ENCODE results near the gene TUBAL3. TPM values are rescaled to one million over a fixed set of nuclear protein-coding genes. Genes with fewer than 3 reads are reported as not detected.

TUBAL3 gene
- total and polyA plus RNA-seq, 4 donors, result 0.75 TPM; not detected in 3

DNA sequence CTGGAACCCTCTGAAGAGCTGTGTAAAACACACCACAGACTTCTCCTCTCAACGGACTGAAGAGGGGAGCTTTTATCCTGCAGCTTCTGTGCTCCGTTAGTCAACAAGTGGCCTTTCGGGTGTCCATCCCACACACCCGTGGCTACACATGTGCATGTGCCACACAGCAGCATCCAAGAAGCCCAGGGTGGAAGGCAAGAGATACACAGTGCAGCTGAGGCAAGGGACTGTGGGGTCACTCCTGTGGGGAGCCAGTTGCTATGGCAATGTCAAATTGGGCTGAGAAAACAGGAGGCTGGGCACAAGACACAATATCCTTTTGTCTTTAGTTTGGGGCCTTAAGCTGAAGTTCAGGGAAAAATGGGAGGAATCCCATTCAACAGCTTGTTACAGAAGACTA, 36.5 kb upstream of the TUBAL3 start:
- H3K27me3 ChIP-seq (ENCODE audit: control insufficient read depth in 4 of 4, insufficient read depth in 4 of 4, low read length in 3 of 4), result no peaks in the 10 kb centered on the region
- WGBS, result 90% methylated on average over 4 of the region's 4 CpGs
- DNase-seq (ENCODE audit: low spot score), result no peak
- peaks cover 0 to 8% (median 3%) of the 10 kb centered on the region in 4 donors for H3K4me1 ChIP-seq (ENCODE audit: control insufficient read depth in 4 of 4, insufficient read depth in 4 of 4, low read length in 3 of 4)
- no peak overlapping the region for H3K4me3 ChIP-seq (ENCODE audit: low read depth in 1 of 3, low read length in 3 of 3)
- H3K36me3 ChIP-seq (ENCODE audit: control insufficient read depth in 4 of 4, insufficient read depth in 3 of 4, low read depth in 1 of 4, low read length in 3 of 4), result no peaks in the 10 kb centered on the region
- TF ChIP-seq RXRA (IDR thresholded peaks at IDR 0.05), result no peak
- no peak for TF ChIP-seq TAF1 (conservative IDR thresholded peaks at IDR 0.05)
- TF ChIP-seq, protein P1, sequence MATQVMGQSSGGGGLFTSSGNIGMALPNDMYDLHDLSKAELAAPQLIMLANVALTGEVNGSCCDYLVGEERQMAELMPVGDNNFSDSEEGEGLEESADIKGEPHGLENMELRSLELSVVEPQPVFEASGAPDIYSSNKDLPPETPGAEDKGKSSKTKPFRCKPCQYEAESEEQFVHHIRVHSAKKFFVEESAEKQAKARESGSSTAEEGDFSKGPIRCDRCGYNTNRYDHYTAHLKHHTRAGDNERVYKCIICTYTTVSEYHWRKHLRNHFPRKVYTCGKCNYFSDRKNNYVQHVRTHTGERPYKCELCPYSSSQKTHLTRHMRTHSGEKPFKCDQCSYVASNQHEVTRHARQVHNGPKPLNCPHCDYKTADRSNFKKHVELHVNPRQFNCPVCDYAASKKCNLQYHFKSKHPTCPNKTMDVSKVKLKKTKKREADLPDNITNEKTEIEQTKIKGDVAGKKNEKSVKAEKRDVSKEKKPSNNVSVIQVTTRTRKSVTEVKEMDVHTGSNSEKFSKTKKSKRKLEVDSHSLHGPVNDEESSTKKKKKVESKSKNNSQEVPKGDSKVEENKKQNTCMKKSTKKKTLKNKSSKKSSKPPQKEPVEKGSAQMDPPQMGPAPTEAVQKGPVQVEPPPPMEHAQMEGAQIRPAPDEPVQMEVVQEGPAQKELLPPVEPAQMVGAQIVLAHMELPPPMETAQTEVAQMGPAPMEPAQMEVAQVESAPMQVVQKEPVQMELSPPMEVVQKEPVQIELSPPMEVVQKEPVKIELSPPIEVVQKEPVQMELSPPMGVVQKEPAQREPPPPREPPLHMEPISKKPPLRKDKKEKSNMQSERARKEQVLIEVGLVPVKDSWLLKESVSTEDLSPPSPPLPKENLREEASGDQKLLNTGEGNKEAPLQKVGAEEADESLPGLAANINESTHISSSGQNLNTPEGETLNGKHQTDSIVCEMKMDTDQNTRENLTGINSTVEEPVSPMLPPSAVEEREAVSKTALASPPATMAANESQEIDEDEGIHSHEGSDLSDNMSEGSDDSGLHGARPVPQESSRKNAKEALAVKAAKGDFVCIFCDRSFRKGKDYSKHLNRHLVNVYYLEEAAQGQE (IDR thresholded peaks at IDR 0.05), result no peak
- TF ChIP-seq YY1 (IDR thresholded peaks at IDR 0.05), result no peak
- no peak for TF ChIP-seq GABPA (IDR thresholded peaks at IDR 0.05 in 1 of 2, conservative IDR thresholded peaks at IDR 0.05 in 1 of 2)
- no peak for TF ChIP-seq FOXA1 (IDR thresholded peaks at IDR 0.05)
- TF ChIP-seq SP1 (IDR thresholded peaks at IDR 0.05), result no peak
- TF ChIP-seq, protein P2, sequence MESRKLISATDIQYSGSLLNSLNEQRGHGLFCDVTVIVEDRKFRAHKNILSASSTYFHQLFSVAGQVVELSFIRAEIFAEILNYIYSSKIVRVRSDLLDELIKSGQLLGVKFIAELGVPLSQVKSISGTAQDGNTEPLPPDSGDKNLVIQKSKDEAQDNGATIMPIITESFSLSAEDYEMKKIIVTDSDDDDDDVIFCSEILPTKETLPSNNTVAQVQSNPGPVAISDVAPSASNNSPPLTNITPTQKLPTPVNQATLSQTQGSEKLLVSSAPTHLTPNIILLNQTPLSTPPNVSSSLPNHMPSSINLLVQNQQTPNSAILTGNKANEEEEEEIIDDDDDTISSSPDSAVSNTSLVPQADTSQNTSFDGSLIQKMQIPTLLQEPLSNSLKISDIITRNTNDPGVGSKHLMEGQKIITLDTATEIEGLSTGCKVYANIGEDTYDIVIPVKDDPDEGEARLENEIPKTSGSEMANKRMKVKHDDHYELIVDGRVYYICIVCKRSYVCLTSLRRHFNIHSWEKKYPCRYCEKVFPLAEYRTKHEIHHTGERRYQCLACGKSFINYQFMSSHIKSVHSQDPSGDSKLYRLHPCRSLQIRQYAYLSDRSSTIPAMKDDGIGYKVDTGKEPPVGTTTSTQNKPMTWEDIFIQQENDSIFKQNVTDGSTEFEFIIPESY (IDR thresholded peaks at IDR 0.05), result no peak
- TF ChIP-seq, protein P3, sequence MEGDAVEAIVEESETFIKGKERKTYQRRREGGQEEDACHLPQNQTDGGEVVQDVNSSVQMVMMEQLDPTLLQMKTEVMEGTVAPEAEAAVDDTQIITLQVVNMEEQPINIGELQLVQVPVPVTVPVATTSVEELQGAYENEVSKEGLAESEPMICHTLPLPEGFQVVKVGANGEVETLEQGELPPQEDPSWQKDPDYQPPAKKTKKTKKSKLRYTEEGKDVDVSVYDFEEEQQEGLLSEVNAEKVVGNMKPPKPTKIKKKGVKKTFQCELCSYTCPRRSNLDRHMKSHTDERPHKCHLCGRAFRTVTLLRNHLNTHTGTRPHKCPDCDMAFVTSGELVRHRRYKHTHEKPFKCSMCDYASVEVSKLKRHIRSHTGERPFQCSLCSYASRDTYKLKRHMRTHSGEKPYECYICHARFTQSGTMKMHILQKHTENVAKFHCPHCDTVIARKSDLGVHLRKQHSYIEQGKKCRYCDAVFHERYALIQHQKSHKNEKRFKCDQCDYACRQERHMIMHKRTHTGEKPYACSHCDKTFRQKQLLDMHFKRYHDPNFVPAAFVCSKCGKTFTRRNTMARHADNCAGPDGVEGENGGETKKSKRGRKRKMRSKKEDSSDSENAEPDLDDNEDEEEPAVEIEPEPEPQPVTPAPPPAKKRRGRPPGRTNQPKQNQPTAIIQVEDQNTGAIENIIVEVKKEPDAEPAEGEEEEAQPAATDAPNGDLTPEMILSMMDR (IDR thresholded peaks at IDR 0.05; ENCODE audit: low read depth, low read length, missing input control), result no peak
- no peak for TF ChIP-seq NR2F2 (IDR thresholded peaks at IDR 0.05)
- TF ChIP-seq, protein P4, sequence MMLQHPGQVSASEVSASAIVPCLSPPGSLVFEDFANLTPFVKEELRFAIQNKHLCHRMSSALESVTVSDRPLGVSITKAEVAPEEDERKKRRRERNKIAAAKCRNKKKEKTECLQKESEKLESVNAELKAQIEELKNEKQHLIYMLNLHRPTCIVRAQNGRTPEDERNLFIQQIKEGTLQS (IDR thresholded peaks at IDR 0.05), result no peak
- no peak for TF ChIP-seq JUND (IDR thresholded peaks at IDR 0.05)
- no peak for TF ChIP-seq RAD21 (IDR thresholded peaks at IDR 0.05)
- no peak overlapping the region for H3K27ac ChIP-seq (ENCODE audit: low read depth in 1 of 2, low read length in 2 of 2)
- no peak overlapping the region for H3K9ac ChIP-seq (ENCODE audit: low read depth in 1 of 2, low read length in 2 of 2)
- no peaks in the 10 kb centered on the region for H3K9me3 ChIP-seq (ENCODE audit: control insufficient read depth in 4 of 4, low read length in 3 of 4)

DNA sequence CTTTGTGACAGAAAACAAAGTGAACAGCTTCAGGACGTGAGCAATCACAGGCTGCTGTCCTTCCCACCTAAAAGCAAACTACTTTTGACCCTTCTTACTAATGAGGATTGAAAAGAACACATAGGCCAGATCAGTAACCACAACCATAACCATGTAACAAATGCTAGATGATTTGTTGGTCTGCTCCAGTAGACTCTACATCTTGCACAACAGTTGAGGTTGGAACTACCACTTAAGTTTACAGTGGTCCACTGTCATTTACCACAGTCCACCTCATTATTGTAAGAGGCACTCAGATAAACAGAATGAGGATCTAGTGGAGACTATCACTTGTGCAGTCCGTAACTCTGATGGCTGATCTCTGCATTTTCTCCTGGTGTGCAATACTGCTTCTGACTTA, 35.6 kb upstream of the TUBAL3 start:
- no peak for TF ChIP-seq FOXA1 (IDR thresholded peaks at IDR 0.05)
- H3K27ac ChIP-seq (ENCODE audit: low read depth in 1 of 2, low read length in 2 of 2), result no peak overlapping the region
- whole genome bisulfite sequencing, result 96% methylated on average over 2 of the region's 2 CpGs

More for the DNA sequence above, 35.6 kb upstream of the TUBAL3 start:
- H3K9ac ChIP-seq (ENCODE audit: low read depth in 1 of 2, low read length in 2 of 2), result no peak overlapping the region
- no peak for DNase-seq (ENCODE audit: low spot score)
- H3K4me1 ChIP-seq (ENCODE audit: control insufficient read depth in 4 of 4, insufficient read depth in 4 of 4, low read length in 3 of 4), result peaks cover 0 to 4% (median 0%) of the 10 kb centered on the region in 4 donors
- no peaks in the 10 kb centered on the region for H3K9me3 ChIP-seq (ENCODE audit: control insufficient read depth in 4 of 4, low read length in 3 of 4)
- H3K4me3 ChIP-seq (ENCODE audit: low read depth in 1 of 3, low read length in 3 of 3), result no peak overlapping the region
- H3K27me3 ChIP-seq (ENCODE audit: control insufficient read depth in 4 of 4, insufficient read depth in 4 of 4, low read length in 3 of 4), result no peaks in the 10 kb centered on the region
- H3K36me3 ChIP-seq (ENCODE audit: control insufficient read depth in 4 of 4, insufficient read depth in 3 of 4, low read depth in 1 of 4, low read length in 3 of 4), result no peaks in the 10 kb centered on the region
